GM21526 (cell line): ENCODE measurements around the gene UACA.
"Not testable (repeated sequence)": the region's sequence is repeated elsewhere in the genome, so short reads cannot be mapped to it uniquely, and the experiment has no call there.

Experiments
- ATAC-seq: cut with Tn5 transposase; IDR thresholded peaks from one replicate; pipeline ENCODE4 v1.9.1; 2021; ENCODE audit warnings: moderate library complexity; ENCODE audit not compliant: unreplicated experiment, low FRiP score

UACA gene

GRCh38 chr15:70763120-70763949 is at the start of gene UACA:
Gene UACA (minus strand): TSS chr15:70763558. CDS start chr15:70763407, 151 bp downstream.
- ATAC-seq: peak; percentile 79

GRCh38 chr15:70812827-70813364 is 49.5 kb upstream of the UACA start:
- ATAC-seq: no peak

DNA sequence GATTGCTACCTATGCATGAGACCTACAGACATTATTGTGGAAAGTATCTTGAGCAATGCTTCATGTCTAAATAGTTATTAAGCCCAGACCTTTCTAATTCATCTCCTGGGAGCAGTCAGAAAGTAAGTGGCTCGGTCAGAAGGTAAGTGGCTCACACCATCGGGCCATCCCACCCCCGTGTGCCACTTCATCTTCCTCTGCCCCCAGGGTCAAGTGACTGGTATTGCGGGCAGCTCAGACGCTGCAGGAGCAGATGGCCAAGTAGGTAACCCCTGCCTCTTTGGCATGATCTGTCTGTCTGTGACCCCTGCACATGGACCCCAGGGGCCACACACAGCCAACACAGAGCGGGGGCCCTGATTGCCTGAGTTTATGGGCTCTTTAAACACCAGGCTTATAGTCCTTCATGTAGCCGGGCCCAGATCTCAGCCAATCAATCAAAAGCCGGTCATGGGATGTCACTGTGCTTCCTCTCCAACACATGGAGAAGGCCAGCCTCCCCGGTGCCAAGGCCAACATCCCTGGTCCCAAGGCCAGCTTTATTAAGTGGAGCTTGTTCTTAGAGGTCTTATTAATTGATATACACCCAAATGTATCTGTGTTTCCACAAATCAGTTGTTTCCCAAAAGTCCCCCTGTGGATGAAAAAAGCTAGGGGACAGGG is 47.7 kb upstream of the UACA start:
- ATAC-seq: no peak

DNA sequence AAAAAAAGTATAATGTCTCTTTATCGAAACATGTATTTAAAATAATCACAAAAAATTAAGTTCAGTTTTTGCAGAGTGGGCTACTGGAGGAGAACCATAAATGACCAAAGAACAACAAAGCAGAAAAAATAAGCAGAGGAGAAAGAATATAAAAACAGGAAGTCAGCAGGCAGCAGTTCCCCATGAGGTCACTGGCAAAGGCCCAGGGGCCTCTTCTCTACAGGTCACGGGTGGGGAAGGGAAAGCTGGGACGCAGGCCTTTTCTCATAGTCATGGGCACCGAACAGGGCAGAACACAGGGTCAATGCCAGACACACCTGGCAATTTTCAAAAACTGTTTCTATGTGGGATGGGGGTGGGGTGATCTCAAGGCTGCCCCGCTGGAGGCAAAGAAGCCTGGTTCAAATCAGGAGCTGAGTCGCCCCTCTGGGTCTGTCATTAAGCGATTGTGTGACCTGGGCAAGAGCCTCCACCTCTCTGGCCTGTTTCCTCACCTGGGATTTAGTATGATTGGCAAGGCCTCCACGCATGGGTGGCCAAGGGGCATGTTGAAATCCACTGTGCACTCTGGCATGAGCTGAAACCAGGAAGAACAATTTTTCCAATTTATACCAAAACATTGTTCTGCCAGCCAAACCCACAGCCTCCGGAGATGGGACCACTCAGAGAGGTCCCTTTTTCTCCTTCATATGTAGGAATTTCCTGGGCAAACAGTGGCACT is 43.8 kb upstream of the UACA start:
- ATAC-seq: no peak

- not testable (repeated sequence) for ATAC-seq
Observed at GRCh38 chr15:70804388-70804787, 41.0 kb upstream of the UACA start.

DNA sequence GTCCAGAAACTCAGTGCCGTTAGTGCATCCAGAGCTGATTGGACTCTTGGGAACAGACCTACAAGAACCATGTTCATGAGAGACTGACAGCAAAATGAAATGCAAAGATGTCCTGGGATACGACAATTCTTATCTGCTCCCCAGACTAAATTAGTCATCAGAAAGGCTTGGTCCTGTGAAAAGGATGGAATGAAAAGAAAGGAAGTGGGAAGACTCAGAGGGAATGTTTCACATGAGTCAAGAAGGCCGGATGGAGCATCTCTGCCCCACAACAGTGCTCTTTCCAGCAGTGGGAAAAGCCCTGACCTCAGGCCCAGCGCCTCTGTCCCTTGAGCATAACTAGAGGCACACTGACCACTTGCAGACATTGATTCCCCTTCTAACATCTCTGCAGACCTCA is 39.3 kb upstream of the UACA start:
- ATAC-seq: no peak

GRCh38 chr15:70801109-70801508 is 37.8 kb upstream of the UACA start:
- no peak for ATAC-seq

DNA sequence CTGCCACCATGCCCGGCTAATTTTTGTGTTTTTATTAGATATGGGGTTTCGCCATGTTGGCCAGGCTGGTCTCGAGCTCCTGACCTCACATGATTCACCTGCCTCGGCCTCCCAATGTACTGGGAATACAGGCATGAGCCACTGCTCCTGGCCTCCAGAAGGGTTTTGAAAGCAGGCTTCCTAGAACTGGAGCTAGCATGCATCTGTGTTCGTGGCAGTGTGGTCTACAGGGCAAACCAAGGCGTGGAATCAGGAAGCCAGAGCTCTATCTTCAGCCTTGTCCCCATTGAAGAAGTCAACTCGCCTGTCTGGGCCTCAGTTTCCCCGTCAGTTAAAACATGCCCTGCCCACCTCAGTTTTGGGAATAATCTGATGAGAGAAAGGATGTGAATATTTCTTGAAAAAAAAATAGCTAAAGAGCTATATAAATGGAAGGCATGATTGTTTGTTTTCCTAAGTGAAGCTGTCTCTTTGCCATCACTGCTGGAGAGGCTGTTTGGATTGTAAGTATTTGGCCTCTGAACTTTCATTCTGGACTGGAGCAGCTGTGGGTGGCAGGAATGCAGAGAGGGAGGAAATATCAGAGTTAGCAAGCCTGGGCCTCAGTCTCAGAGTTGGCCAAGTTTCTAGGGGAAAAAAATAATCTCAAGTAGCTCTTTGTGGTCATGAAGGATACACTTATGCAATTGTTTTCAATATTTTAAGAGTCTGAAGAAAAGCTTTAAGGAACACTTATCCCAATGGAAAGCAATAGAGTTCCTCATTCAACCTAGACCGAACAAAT is 36.5 kb upstream of the UACA start:
- ATAC-seq: no peak

- no peak for ATAC-seq
Observed at GRCh38 chr15:70797464-70797863, 34.1 kb upstream of the UACA start.

DNA sequence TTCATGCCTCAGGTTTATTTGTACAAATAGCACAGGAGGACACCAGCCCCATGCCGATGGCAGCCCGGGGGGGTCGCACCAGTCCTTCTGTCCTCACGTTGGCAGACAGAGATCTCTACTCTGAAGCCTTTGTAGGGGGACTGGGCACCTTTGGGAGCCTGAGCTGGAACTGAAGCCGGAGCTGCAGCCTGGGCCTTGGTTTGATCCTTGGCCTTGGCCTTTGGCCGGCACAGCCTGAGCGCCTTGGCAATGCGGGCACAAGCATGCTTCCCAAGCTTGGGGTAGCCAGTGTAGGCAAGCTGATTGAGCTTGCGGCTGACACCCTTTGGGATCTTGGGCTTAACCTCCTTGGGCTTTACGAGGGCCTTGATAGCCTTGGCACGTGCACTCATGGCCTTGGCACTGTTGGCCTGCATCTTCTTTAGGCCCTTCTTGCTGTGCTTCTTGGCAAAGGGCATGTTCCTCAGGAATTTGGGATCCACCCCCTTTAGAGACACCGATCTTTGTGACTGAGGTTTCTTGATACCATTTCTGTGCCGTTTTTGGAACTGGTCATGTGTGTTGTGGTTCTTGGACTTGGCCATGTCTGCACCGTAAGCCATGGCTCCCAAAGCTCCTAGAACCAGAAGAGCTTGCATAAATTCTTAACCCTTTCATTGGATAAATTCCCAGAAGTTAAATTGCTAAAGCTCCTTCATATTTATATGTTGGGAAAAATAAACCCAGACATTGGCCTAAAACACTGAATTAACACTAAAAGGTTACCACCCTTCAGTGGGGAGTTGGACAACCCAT is 33.4 kb upstream of the UACA start:
- no peak for ATAC-seq

GRCh38 chr15:70795311-70795665 is 31.9 kb upstream of the UACA start:
- no peak for ATAC-seq

- no peak for ATAC-seq
Observed at GRCh38 chr15:70794596-70795310, 31.4 kb upstream of the UACA start.

GRCh38 chr15:70793694-70794093 is 30.3 kb upstream of the UACA start:
- ATAC-seq: no peak

- ATAC-seq: no peak
Observed at GRCh38 chr15:70792171-70792573, 28.8 kb upstream of the UACA start.

GRCh38 chr15:70791259-70791658 is 27.9 kb upstream of the UACA start:
- no peak for ATAC-seq

- no peak for ATAC-seq
Observed at GRCh38 chr15:70789213-70789612, 25.9 kb upstream of the UACA start.

- ATAC-seq: no peak
Observed at GRCh38 chr15:70788114-70789049, 25.0 kb upstream of the UACA start.

- ATAC-seq: no peak
Observed at GRCh38 chr15:70786996-70787395, 23.6 kb upstream of the UACA start.
